HL-60 (cell line): Measurements from ENCODE around the gene IGFBP2.

Source experiments
- DNase-seq, 2 experiments: peaks; one replicate each; pipeline ENCODE4 v3.0.0-alpha.2; 2010 to 2020; ENCODE audit warnings: low read depth in 1 of 2, low spot score in 1 of 2
- H3K27ac ChIP-seq: fragments of 250-450 bp; sonication (Bioruptor Pico); replicated peaks from 2 replicates; pipeline ENCODE4 v1.5.1; 2020; ENCODE audit warnings: mild to moderate bottlenecking, moderate library complexity
- H3K27me3 ChIP-seq: fragments of 250-450 bp; sonication (Bioruptor Pico); 2 replicates; pipeline ENCODE4 v1.5.1; 2021; ENCODE audit warnings: mild to moderate bottlenecking, moderate library complexity; ENCODE audit not compliant: insufficient read depth, poor library complexity, severe bottlenecking
- H3K4me3 ChIP-seq: replicated peaks from 2 replicates; pipeline ENCODE4 v1.5.1; 2011; ENCODE audit warnings: mild to moderate bottlenecking, control low read depth, low read length; ENCODE audit not compliant: insufficient read depth
- CTCF ChIP-seq: IDR thresholded peaks from one replicate; pipeline ENCODE4 v1.5.1; 2011; ENCODE audit warnings: low read length, control low read depth, inconsistent platforms; ENCODE audit not compliant: insufficient read depth
- GABPA ChIP-seq: IDR thresholded peaks from 2 replicates; pipeline ENCODE4 v1.6.1; 2012; ENCODE audit warnings: low read depth
- POLR2AphosphoS5 ChIP-seq: IDR thresholded peaks from 2 replicates; pipeline ENCODE4 v1.6.1; 2012; ENCODE audit warnings: low read depth
- REST ChIP-seq: IDR thresholded peaks from 2 replicates; pipeline ENCODE4 v1.6.1; 2012; ENCODE audit warnings: low read depth; ENCODE audit not compliant: insufficient replicate concordance
- SPI1 ChIP-seq: IDR thresholded peaks from 2 replicates; pipeline ENCODE4 v1.6.1; 2012; ENCODE audit warnings: low read depth, mild to moderate bottlenecking, borderline replicate concordance

Gene IGFBP2

GRCh38 chr2:216650626-216651257 is 17.5 kb downstream of the IGFBP2 start:
- Histone ChIP-seq H3K4me3 (no peak overlapping the region), H3K27me3 (peaks cover 2% of the 10 kb centered on the region), H3K27ac (no peak overlapping the region)
- TF ChIP-seq GABPA (no peak), POLR2AphosphoS5 (no peak), SPI1 (no peak), CTCF (no peak), REST (no peak)
- no peak for DNase-seq

GRCh38 chr2:216651351-216651881 is 18.2 kb downstream of the IGFBP2 start:
- TF ChIP-seq GABPA (no peak), SPI1 (no peak), POLR2AphosphoS5 (no peak), REST (no peak), CTCF (no peak)
- no peak overlapping the region for H3K4me3 ChIP-seq
- H3K27ac ChIP-seq = no peak overlapping the region
- peaks cover 2% of the 10 kb centered on the region for H3K27me3 ChIP-seq
- DNase-seq = no peak

GRCh38 chr2:216652566-216652965 is 19.3 kb downstream of the IGFBP2 start:
- DNase-seq = no peak
- TF ChIP-seq REST = no peak
- no peak for TF ChIP-seq SPI1
- TF ChIP-seq POLR2AphosphoS5 = no peak
- TF ChIP-seq CTCF = no peak
- no peak for TF ChIP-seq GABPA
- no peaks in the 10 kb centered on the region for H3K27me3 ChIP-seq
- H3K27ac ChIP-seq = no peak overlapping the region
- H3K4me3 ChIP-seq = no peak overlapping the region
